HTERT RPE-1 (cell line): ENCODE data around the gene CCDC6.
"Not testable (repeated sequence)": the region's sequence is repeated elsewhere in the genome, so short reads cannot be mapped to it uniquely, and the experiment has no call there.

Source experiments
- in situ Hi-C: fragments of 300-500 bp; cut with MboI; formaldehyde crosslinking; loops from 4 replicates; pipeline ENCODE4 v1.14.3; 2020; ENCODE audit warnings: low sequenced_read_pairs

Gene CCDC6

DNA sequence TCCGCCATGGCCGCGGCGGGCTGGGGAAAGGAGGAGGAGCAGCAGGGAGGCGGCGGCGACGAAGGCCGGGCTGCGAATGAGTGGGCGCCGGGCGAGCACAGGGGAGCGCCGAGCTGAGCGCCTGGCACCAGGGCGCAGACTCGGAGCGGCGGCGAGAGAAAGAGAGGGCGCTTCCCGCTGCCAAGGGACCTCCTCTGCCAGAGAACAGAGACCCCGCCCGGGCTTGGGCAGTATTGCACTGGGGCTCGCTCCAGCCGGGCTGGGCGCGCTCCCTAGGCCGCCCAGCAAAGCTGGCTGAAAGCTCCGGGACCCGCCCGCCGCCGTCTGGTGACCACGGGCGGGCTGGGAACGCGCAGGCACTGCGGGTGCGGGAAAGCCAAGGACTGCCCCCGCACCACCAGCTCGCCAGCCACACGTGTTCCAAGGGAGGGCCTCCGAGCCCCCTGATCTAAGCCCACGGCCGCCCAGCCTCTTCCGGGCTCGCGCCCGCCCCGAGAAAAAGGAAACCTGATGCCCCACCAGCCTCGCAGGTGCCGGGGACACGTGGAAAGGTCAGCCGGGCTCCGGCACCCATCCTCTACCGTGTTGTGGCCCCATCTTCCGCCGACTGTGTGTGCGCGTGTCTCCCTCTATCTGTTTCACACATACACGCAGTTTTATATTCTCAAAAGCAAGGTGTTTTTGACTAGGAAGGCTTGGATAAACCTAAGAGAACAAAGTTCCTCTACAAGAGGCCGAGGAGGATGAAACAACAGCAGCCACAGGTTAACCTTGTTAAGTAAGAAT, at the start of gene CCDC6:
CCDC6 (minus strand) TSS at position 140 of the 786 bp plus-strand sequence; CDS start at position 8, 132 bp downstream.
- in situ Hi-C loops: no loop called here

DNA sequence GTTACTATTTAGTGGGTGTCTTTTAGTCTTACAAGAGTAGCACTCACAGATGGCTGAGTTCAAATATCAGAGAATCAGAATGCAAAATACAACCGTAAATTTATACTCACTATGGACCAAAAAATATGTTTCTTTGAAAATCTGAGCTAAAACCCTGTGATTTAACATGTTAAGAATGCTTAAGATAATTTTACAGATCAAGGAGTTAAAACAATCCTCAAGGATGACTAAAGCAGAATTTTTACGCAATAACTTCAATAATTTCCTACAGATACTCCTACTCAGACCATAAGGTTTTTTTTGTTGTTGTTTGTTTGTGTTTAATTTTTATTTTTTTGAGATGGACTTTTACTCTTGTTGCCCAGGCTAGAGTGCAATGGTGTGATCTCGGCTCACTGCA, 47.9 kb upstream of the CCDC6 start:
- in situ Hi-C loops: no loop called here

DNA sequence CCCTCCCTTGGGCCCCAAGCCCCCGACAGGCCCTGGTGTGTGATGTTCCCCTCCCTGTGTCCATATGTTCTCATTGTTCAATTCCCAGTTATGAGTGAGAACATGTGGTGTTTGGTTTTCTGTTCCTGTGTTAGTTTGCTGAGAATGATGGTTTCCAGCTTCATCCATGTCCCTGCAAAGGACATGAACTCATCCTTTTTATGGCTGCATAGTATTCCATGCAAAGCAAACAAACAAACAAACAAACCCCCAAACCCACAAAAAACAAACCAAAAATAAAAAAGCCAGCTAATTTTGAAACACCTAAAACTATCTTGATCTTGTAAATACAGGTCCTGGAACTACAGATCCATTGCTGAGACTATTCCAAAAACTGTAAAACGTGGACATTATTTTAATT, 47.4 kb upstream of the CCDC6 start:
- in situ Hi-C loops: not testable (repeated sequence)

DNA sequence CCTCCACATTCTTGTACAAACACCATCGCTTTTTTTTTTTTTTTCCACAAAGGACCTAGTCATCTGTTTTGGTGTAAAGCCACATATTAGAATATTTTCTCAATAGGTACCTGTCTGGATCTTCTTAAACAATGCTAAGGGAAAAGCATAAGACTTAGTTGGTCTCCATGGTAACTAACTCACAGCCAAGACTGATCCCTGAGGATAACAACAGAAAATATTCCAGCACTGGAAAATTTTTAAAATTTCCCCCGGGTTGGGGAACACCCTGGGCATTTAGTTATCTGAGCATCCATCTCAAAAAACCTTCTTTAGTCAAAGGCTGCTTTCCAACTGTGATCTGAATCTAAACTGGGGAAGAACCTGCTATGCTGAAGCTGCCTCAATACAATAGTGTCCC, 43.7 kb upstream of the CCDC6 start:
- in situ Hi-C loops: no loop called here

DNA sequence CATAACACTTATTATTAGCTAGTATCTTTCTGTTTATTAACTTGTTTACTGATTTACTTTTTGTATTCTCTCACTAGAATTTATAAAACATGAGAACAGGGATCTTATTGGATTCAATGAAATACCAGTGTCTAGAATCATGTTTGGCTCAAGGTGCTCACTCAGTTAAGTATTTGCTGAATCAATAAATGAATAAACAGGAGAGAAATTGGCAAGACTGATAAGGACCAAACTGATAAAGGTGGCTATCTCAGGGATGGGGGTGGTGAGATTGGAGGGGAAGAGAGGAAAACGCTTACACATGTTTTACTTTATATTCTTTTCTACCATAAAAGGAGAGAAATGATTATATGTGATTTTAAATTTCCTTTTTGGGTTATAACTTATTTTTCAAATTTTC, 43.3 kb upstream of the CCDC6 start:
- in situ Hi-C loops: no loop called here

DNA sequence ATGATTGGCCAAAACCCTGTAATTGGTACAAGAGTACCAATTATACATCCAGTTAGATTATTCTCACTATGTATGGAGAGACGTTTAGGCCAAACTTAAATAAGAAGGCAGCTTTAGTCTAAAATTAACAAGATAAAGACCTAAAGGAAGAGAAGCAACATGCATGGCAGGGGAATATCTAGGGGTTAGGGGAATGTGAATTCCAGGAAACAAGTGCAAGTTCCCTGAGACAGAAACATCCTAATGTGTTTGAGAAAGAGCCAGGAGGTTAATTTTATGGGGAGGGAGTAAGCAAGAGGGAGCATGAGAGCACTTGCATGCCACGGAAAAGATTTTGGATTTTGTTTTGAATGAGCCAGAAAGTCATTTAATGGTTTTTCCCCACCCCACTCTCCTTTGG, 39.6 kb upstream of the CCDC6 start:
- in situ Hi-C loops: no loop called here

DNA sequence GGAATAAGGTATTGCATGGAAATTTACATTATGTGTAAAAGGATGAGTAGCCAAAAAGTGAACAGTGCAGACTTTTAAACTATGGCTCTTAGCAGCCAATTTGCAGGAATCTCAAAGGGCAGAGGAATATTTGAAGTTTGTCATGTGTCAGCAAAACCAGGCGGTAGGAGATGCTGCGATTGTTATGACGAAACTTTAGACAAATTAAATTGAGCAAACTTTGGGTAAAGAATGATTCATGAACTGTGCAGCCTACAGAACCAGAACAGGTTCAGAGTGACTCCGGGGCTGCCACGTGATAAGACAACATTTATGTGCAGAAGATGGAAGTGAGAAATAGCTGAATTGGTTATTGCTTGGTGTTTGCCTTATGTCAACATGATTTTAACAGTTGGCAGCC, 39.2 kb upstream of the CCDC6 start:
- in situ Hi-C loops: no loop called here

DNA sequence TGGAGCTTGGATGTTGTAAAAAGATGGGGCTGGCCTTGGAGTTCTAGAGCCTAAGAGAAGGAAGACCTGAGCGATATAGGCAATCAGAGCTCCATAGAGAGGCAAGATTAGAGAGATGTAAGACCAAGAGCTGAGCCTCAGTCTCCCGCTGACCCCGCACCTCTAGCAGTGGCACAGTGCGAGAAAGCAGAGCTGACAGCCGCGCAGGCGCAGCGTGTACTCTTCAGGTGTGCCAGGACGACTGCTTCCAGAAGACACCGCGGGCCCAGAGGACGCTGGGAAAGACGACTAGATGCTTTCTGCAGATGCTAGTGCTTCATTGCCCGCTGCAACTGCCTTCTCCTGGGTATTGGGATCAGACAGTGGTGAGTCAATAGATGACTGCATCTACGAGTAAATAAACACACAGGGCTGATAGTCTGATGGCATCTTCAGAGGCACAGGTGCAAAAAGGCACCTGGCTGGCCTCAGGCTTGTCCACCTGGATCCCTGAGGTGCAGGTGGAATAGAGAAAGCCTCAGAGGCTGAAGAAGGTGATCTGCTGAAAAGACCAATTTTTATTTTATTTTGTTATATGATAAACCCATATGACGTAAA, 38.1 kb upstream of the CCDC6 start:
- in situ Hi-C loops: no loop called here

DNA sequence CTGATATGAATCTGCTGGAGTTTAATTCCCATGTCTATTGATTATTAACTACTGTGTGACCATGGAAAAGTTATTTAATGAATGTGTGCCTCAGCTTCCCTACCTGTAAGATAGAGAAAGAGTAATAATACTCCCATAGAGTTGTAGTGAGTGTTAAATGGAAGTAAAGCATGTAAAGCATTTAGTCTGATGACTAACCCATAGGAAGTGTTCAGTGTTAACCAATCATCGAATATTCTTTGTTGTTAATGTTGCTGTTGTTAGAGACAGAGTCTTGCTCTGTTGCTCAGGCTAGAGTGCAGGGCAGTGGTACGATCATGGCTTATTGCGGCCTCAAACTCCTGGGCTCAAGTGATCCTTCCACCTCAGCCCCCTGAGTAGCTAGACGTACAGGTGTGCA, 36.2 kb upstream of the CCDC6 start:
- in situ Hi-C loops: no loop called here

DNA sequence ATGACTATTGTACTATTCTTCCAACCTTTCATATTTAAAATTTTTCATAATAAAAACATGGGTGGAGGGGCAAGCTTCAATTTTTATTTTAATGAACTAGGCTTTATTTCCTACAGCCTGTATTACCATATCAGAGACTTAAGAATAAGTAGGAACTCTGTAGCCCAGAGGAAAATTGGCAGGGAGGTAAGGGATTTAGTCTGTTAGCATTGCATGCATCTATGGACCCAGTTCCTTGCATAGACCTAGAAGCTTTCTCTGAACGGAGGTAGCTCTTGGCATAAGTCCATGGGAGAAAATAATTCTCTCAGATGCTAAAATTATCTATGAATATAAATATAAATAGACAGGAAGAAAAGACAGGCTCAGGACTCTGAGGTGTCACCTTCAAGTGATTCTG, 31.4 kb upstream of the CCDC6 start:
- in situ Hi-C loops: no loop called here

DNA sequence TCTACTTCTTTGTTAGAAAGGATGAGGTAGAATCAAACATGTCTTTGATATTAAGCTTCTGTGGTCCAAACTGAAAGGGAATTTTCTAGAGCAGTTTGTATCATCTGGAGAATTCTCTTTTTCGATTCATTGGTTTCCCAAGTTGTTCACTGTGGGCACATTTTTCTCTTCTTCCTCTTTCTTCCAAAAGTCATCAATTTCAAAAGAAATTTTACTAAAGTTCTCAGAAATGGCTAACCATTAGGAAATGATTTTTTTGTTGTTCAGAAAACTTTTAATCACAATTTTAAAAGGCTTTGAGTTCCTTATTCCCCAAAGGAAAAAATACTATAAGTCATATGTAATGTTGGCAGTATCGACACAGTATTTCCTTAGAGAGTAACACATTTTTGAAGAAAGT, 28.3 kb upstream of the CCDC6 start:
- in situ Hi-C loops: no loop called here

DNA sequence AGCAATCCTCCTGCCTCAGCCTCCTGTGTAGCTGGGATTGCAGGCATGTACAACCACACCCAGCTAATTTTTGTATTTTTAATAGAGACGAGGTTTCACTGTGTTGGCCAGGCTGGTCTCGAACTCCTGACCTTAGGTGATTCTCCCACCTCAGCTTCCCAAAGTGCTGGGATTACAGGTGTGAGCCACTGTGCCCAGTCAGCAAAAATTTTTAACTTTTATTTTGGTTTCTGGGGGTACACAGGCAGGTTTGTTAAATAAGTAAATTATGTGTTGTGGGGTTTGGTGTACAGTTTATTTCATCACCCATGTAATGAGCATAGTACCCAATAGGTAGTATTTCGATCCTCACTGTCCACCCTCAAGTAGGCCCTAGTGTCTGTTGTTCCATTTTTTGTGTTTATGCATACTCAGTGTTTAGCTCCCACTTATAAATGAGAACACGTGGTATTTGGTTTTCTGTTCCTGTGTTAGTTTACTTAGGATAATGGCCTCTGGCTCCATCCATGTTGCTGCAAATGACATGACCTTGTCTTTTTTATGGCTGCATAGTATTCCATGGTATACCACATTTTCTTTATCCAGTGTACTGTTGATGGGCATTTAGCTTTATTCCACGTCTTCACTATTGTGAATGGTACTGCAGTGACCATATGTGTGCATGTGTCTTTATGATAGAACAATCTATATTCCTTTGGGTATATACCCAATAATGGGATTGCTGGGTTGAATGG, 24.6 kb upstream of the CCDC6 start:
- in situ Hi-C loops: not testable (repeated sequence)

DNA sequence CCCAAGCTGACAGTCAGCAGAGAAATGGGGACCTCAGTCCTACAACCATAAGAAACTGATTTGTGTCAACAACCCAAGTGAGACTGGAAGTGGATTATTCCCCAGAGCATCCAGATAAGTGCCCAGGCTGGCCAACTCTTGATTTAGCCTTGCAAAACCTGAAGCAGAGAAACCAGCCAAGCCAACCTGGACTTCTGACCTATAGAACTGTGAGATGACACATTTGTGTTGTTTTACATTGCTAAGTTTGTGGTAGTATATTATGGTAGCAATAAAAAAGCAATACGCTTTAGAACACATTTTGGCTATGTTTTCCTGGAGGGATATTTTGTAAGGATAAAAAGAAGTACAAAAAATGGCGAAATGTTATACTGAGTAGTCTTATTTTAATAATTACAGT, 19.7 kb upstream of the CCDC6 start:
- in situ Hi-C loops: no loop called here

DNA sequence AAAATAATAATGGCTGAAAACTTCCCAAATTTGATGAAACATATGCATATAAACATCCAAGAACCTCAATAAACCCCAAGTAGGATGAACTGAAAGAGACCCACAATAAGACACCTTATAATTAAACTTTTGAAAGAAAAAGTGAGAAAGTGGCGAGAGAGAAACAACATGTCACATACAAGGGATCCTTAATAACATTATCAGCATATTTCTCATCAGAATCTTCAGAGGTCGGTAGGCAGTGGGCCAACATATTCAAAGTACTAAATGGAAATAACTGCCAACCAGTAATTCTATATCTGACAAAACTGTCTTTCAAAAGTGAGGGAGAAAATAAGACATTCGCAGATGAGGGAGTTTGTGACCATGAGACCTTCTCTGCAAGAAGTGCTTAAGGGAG, 16.6 kb upstream of the CCDC6 start:
- in situ Hi-C loops: no loop called here

DNA sequence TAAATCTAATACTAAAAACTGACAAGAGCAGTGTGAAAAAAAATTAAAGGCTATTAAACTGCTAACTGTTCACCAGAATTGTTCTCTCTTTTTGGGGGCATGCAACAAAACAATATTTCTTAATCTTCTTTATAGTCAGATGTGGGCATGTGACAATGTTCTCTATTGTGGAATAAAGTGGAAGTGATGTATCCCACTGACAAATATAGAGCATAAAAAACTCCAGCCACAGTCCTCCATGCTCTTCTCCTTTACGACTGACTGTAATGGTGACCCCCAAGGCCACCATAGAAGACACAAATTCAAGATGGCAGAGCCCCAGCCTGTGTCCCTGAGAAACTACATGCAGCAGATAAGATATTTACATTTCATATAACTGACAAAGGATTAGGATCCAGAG, 11.6 kb upstream of the CCDC6 start:
- in situ Hi-C loops: no loop called here

DNA sequence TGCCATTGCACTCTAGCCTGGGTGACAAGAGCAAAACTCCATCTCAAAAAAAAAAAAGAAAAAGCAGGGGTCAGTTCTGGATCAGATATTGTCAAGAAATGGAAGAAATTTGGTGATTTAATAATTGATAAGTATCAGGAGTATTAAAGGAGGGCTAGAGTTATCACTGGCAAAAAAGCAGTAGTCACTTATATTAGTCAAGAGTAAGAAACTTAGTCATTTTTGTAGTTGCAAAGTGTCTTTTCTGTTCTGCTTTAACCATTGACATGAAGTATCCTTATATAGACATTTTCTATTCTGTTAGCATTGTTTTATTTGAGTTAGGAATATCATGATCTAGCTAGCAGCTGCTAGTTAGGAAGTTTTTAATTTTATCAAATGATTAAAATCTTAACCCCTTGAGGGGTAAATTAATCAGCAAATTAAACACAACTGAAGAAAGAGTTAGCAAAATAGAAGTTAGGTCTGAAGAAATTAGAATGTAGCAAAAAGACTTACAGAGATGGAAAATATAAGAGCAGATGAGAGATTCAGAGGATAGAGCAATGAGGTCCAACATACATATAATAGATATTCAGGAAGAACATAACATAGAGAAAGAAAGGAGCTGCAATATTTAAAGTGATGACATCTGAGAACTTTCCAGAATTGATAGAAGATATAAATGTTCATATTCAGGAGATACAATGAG, 7.3 kb upstream of the CCDC6 start:
- in situ Hi-C loops: no loop called here

DNA sequence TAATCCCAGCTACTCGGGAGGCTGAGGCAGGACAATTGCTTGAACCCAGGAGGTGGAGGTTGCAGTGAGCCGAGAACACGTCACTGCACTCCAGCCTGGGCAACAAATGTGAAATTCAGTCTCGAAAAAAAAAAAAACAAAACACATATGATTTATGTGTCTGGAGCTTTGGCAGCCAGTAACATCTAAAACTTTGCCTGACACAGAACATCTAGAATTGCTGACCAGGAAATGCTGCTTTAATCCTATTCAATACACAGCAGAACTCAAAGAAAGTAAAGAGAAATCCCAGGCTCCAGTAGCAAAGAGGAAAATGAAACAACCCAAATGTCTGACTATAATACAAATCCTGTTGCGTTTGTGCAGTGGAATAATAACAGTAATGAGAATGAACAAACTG, 4.5 kb upstream of the CCDC6 start:
- in situ Hi-C loops: no loop called here

DNA sequence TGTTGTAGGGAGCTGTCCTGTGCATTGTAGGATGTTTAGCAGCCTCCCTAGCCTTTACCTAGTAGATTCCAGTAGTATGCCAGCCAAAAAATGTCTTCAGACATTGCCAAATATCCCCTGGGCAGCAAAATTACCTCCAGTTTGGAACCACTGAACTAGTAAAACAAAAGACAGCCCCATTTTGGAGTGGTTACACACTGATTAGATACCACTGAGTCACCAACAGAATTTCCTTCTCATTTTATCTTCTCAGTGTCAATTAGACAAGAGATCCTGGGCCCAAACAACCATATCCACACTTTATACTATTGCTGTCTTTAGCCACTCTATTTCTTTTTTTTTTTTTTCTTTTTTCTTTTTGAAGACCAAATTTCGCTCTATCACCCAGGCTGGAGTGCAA, 3.5 kb upstream of the CCDC6 start:
- in situ Hi-C loops: no loop called here

DNA sequence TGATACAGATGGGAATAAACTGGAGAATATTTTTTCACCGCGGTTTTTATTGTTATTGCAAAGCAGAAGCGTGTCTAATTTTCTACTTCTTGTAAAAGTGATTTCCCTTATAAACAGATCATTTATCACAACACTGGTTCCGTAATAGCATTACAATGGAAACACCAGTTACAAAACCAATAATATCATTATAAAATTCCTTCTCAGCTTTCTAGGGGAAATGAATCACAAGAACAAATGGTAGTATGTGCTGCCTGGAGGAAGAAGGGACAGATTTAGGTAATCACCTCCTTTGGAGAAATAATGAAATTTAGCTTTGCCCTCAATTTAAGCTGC, 2.4 kb upstream of the CCDC6 start:
- in situ Hi-C loops: no loop called here

DNA sequence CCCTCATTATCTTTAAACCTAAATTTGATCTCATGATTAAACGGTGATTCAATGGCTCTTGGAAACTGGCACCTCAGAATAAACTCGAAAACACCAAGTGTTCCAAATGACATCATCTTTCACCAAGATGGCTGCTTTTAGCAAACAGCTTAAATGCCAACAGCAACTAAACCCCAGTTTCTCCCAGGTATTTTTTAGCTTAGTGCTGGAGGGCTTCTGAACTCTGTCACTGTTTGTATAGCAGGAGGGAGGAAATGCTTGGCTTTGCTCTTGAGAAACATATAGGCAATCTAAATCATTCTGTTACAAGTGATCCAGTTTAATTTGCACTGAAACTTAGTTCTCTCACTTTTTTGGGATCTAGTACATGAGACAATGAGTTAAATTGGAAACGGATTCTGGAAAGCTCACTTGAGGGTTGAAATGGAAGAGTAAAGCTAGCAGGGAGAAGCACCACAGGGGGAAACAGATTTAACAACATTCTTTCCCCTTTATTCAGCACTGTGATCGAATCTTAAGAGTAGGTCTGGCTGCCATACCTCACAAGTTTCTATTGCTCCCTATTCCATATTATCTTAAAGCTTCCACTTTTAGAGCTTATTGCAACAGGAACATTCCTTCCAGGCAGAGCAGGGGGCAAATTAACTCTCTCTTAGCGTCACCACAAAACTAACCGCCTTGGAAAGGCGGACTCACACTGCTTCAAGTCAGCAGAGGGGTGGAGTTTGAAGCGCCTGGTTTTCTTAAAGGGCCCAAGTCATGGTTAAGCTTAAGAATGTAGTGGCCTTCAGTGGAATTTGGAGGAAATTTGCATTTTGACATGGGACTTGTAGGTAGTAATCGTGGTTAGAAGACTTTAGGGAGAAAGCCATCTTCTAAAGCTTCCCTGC, 1.8 kb upstream of the CCDC6 start:
- in situ Hi-C loops: no loop called here

DNA sequence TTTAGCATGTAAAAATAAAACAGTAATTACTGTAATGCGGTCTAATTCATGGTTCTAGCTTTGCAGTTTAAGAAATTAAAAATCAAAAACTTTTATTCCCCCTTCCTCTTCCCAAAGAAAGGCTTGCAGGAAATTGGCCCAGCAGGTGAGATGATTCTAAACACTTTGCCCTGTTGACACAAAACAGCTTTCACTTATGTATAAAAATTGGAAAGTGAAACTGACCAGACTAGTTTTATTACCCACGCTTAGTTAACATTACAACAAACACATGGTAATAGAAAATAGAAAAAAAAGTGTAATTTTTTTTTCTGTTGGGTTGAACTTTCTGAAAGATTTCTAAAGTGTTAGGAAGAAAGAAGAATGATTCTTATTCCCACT, 1.2 kb upstream of the CCDC6 start:
- in situ Hi-C loops: no loop called here
